Spleen (tissue), 11 donors: ENCODE data around the gene RPLP1. TPM values are rescaled to one million over a fixed set of nuclear protein-coding genes. Genes with fewer than 3 reads are reported as not detected.
A peak's percentile ranks its signal among the peaks of the same experiment; 100 is the strongest.

Experiments
- DNase-seq: peaks from one replicate; pipeline ENCODE4 v3.0.0-alpha.2; 2020
- H3K27ac ChIP-seq, 8 donors: fragments of 200-600 bp; sonication (generic) in 7 of 8; 1 replicate in 4 of 8; 2 replicates in 4 of 8; pipeline versions ENCODE4 v1.5.0 to v1.8.0; 2016 to 2021; ENCODE audit warnings: inconsistent platforms in 4 of 8, mild to moderate bottlenecking in 4 of 8, moderate library complexity in 1 of 8
- H3K27me3 ChIP-seq, 7 donors: fragments of 200-600 bp; sonication (generic) in 6 of 7; replicated peaks in 1 of 7; 1 replicate in 4 of 7; 2 replicates in 3 of 7; pipeline versions ENCODE4 v1.5.0 to v1.8.0; 2016 to 2021; ENCODE audit warnings: inconsistent platforms in 3 of 7, mild to moderate bottlenecking in 1 of 7
- H3K36me3 ChIP-seq, 6 donors: fragments of 200-600 bp; sonication (generic) in 5 of 6; 1 replicate in 4 of 6; 2 replicates in 2 of 6; pipeline versions ENCODE4 v1.5.0 to v1.8.0; 2016 to 2021; ENCODE audit warnings: inconsistent platforms in 2 of 6
- H3K4me1 ChIP-seq, 6 donors: fragments of 200-600 bp; sonication (generic) in 5 of 6; 1 replicate in 3 of 6; 2 replicates in 3 of 6; pipeline versions ENCODE4 v1.5.0 to v1.8.0; 2016 to 2021; ENCODE audit warnings: inconsistent platforms in 3 of 6
- H3K4me3 ChIP-seq, 8 donors: fragments of 200-600 bp; sonication (generic) in 7 of 8; 1 replicate in 4 of 8; 2 replicates in 4 of 8; pipeline versions ENCODE4 v1.5.0 to v1.8.0; 2016 to 2021; ENCODE audit warnings: inconsistent platforms in 4 of 8, mild to moderate bottlenecking in 4 of 8, moderate library complexity in 2 of 8
- H3K9me3 ChIP-seq, 8 donors: fragments of 200-600 bp; sonication (generic) in 7 of 8; 1 replicate in 4 of 8; 2 replicates in 4 of 8; pipeline versions ENCODE4 v1.5.0 to v1.8.0; 2016 to 2021; ENCODE audit warnings: inconsistent platforms in 4 of 8
- POLR2A ChIP-seq, 3 donors: fragments of 450-650 bp; IDR thresholded peaks; one replicate each; pipeline ENCODE4 v1.5.1; 2017; ENCODE audit warnings: antibody characterized with exemption in 3 of 3, mild to moderate bottlenecking in 1 of 3
- POLR2AphosphoS5 ChIP-seq, 3 donors: sonication (generic); formaldehyde crosslinking; IDR thresholded peaks; one replicate each; pipeline ENCODE4 v1.5.1; 2017; ENCODE audit warnings: antibody characterized with exemption in 3 of 3
- WGBS, 5 donors: extraction: QIAGEN DNeasy Blood & Tissue Kit in 3 of 5; methylation state at CpG; one replicate each; pipeline versions ENCODE4 v1.1.5 to v1.1.7; 2013 to 2018; 5-methylcytosine and 5-hydroxymethylcytosine counted together
- intact Hi-C: fragments of 100-400 bp; cut with DNase I; formaldehyde crosslinking; loops from one replicate; pipeline ENCODE4 v1.15.0; 2023; ENCODE audit warnings: low total_unique reads
- polyA plus RNA-seq, 3 donors: library from polyadenylated mRNA; stranded (reverse); fragments of 200-250 nt; gene quantifications; one replicate each; pipeline ENCODE4 v1.2.1, GENCODE V29; 2013
- total RNA-seq, 7 donors: library from RNA; depleted of rRNA in 3 of 7; stranded (reverse); fragments of >200 nt in 3 of 7; fragmentation: NEBNext Ultra II Directional in 4 of 7; extraction: Animal tissue kit (Norgen Biotek cat#: 25700) in 4 of 7; gene quantifications; one replicate each; pipeline versions ENCODE4 v1.1.0 to v1.2.1, GENCODE V29; 2016 to 2021
- TF ChIP-seq, protein P1 (sequence below), 11 experiments: fragments of 200-600 bp in 7 of 11; fragments of 450-650 bp in 4 of 11; sonication (generic) in 4 of 11; IDR thresholded peaks in 8 of 11; conservative IDR thresholded peaks in 3 of 11; 1 replicate in 7 of 11; 2 replicates in 4 of 11; pipeline versions ENCODE4 v1.4.0 to v1.8.0; 2016 to 2021; ENCODE audit warnings: antibody characterized with exemption in 11 of 11, inconsistent platforms in 4 of 11, mild to moderate bottlenecking in 1 of 11
- donor health status: healthy with polysubstance abuse.
- donor health status: DM: no; HTN: no; CAD: no; lungs with moderate emphysema.
- donor health status: DM: no; HTN: no; CAD: no.
- donor health status: Bipolar disorder and iron deficiency.
- donor health status: healthy.
- donor health status: DM: no; HTN: no; CAD: no.
- donor health status: DM: yes; HTN: yes; CAD: no.

RPLP1 gene
- total and polyA plus RNA-seq, 10 donors = 439 to 3,995 (median 1,492) TPM

DNA sequence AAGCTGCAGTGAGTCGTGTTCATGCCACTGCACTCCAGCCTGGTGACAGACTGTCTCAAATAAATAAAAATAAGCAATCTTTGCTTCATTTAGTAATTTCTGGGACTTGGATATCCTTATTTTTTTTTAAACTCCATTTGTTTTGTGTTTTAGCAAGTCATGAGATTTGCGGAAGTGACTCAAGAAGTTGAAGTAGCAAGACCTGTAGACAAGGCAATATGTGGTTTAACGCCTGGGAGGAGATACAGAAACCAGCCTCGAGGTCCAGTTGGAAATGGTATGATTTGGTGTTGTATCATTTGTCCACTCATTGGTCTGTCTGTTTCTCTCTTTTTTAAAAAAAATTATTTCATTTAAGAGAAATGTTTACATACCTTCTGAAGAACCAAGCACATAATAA, 16.6 kb upstream of the RPLP1 start:
- Histone ChIP-seq H3K27ac (peak overlapping the region in 2 of 8 donors; percentile 59 to 63), H3K9me3 (no peaks in the 10 kb centered on the region), H3K27me3 (no peaks in the 10 kb centered on the region), H3K36me3 (peaks cover 0 to 27% (median 0%) of the 10 kb centered on the region in 6 donors), H3K4me3 (no peak overlapping the region), H3K4me1 (no peaks in the 10 kb centered on the region)
- intact Hi-C loops = no loop called here
- no peak for DNase-seq
- no peak for TF ChIP-seq POLR2A (IDR thresholded peaks at IDR 0.05)
- TF ChIP-seq POLR2AphosphoS5 (IDR thresholded peaks at IDR 0.05) = no peak
- TF ChIP-seq, protein P1, sequence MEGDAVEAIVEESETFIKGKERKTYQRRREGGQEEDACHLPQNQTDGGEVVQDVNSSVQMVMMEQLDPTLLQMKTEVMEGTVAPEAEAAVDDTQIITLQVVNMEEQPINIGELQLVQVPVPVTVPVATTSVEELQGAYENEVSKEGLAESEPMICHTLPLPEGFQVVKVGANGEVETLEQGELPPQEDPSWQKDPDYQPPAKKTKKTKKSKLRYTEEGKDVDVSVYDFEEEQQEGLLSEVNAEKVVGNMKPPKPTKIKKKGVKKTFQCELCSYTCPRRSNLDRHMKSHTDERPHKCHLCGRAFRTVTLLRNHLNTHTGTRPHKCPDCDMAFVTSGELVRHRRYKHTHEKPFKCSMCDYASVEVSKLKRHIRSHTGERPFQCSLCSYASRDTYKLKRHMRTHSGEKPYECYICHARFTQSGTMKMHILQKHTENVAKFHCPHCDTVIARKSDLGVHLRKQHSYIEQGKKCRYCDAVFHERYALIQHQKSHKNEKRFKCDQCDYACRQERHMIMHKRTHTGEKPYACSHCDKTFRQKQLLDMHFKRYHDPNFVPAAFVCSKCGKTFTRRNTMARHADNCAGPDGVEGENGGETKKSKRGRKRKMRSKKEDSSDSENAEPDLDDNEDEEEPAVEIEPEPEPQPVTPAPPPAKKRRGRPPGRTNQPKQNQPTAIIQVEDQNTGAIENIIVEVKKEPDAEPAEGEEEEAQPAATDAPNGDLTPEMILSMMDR (IDR thresholded peaks at IDR 0.05 in 8 of 11, conservative IDR thresholded peaks at IDR 0.05 in 3 of 11) = no peak
- WGBS, 5 donors = 80 to 90% (median 85%) methylated on average over 4 of the region's 4 CpGs

DNA sequence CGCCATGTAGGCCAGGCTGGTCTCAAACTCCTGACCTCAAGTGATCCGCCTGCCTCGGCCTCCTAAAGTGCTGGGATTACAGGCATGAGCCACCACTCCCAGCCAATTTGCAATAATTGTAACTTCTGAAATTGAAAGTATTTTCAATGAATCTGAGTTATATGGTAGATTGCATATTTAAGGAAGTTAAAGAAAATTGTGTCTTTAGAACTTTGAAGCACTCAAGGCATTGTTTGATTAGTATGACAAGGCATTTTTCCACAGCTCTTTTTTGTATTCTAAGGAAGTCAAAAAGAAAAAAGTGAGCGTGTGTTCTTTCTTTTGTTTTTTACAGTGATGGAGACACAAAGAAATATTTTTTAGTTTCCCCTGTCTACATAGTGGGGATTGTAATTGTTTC, 15.7 kb upstream of the RPLP1 start:
- Histone ChIP-seq H3K4me3 (no peak overlapping the region), H3K4me1 (no peaks in the 10 kb centered on the region), H3K36me3 (peaks cover 0 to 20% (median 0%) of the 10 kb centered on the region in 6 donors), H3K27ac (peak overlapping the region in 3 of 8 donors; percentile 8 to 63 (median 59)), H3K9me3 (no peaks in the 10 kb centered on the region), H3K27me3 (no peaks in the 10 kb centered on the region)
- DNase-seq = no peak
- intact Hi-C loops = no loop called here
- no peak for TF ChIP-seq POLR2A (IDR thresholded peaks at IDR 0.05)
- TF ChIP-seq, protein P1 (IDR thresholded peaks at IDR 0.05 in 8 of 11, conservative IDR thresholded peaks at IDR 0.05 in 3 of 11) = no peak
- TF ChIP-seq POLR2AphosphoS5 (IDR thresholded peaks at IDR 0.05) = no peak
- 77 to 85% (median 84%) methylated on average over 4 of the region's 4 CpGs for WGBS, 5 donors

DNA sequence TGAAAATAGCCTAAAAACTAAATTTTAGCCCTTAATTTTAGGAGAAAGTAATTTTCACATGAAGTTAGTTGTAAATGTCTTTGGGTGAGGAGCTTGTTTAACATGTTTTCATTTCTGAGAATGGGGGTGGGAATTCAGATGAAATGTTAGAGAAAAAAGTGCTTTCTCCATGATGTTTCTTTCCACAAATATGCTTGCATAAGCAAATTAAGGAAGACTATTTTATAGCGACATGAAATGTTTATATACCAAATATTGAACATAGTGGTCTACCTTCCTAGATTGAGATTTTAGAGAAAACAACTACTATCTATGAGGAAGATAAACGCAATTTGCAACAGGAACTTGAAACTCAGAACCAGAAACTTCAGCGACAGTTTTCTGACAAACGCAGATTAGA, 13.0 kb upstream of the RPLP1 start:
- Histone ChIP-seq H3K27ac (peak overlapping the region in 4 of 8 donors; percentile 6 to 41 (median 34)), H3K36me3 (peaks cover 0 to 16% (median 0%) of the 10 kb centered on the region in 6 donors), H3K4me3 (no peak overlapping the region), H3K9me3 (no peaks in the 10 kb centered on the region), H3K4me1 (peaks cover 0 to 18% (median 8%) of the 10 kb centered on the region in 6 donors), H3K27me3 (no peaks in the 10 kb centered on the region)
- 70 to 91% (median 78%) methylated on average over 4 of the region's 4 CpGs for WGBS, 5 donors
- DNase-seq = no peak
- no peak for TF ChIP-seq POLR2A (IDR thresholded peaks at IDR 0.05)
- TF ChIP-seq, protein P1 (IDR thresholded peaks at IDR 0.05 in 8 of 11, conservative IDR thresholded peaks at IDR 0.05 in 3 of 11) = no peak
- no peak for TF ChIP-seq POLR2AphosphoS5 (IDR thresholded peaks at IDR 0.05)
- intact Hi-C loops = no loop called here

DNA sequence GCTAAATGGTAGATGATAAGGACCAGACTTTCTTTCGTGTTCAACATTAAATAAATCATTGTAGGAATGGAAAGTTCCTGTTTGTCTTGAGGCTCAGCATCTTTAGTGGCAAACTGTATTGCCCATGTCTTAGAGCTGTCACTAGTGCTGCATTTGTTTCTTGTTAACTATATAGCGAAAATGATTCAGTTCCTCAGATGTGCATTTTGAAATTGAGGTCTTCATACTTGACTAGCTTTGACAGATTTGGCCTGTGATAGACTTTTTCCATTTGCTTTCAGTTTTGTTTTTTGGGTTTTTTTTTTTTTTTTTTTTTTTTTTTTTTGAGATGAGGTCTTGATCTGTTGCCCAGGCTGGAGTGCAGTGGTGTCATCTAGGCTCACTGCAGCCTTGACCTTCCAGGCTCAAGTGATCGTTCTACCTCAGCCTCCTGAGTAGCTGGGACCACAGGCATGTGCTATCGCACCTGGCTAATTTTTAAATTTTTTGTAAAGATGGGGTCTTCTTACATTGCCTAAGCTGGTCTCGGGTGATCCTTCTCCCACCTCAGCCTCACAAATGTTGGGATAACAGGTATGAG, 9.5 kb upstream of the RPLP1 start:
- Histone ChIP-seq H3K27ac (peak overlapping the region in 5 of 8 donors; percentile 42 to 57 (median 50)), H3K4me3 (no peak overlapping the region)

More for the DNA sequence above, 9.5 kb upstream of the RPLP1 start:
- H3K4me1 ChIP-seq = peaks cover 0 to 18% (median 8%) of the 10 kb centered on the region in 6 donors
- DNase-seq = no peak
- peaks cover 0 to 29% (median 0%) of the 10 kb centered on the region in 6 donors for H3K36me3 ChIP-seq
- intact Hi-C loops = no loop called here
- WGBS, 5 donors = 66 to 81% (median 71%) methylated on average over 5 of the region's 5 CpGs
- H3K27me3 ChIP-seq = no peaks in the 10 kb centered on the region
- TF ChIP-seq POLR2AphosphoS5 (IDR thresholded peaks at IDR 0.05) (no peak), POLR2A (IDR thresholded peaks at IDR 0.05) (no peak)
- TF ChIP-seq, protein P1 (IDR thresholded peaks at IDR 0.05 in 8 of 11, conservative IDR thresholded peaks at IDR 0.05 in 3 of 11) = no peak
- no peaks in the 10 kb centered on the region for H3K9me3 ChIP-seq
